ENCODE results near the gene CCDC192.

- TF ChIP-seq POLR2AphosphoS5 (IDR thresholded peaks at IDR 0.05) (no peak), EP300 (conservative IDR thresholded peaks at IDR 0.05; ENCODE audit: poor library complexity, severe bottlenecking) (no peak)
These were observed 258.6 kb downstream of the CCDC192 start for GRCh38 chr5:127961763-127962145.

Data from neural cell (in vitro differentiated cells).